HG03025 (cell line): Measurements from ENCODE around the gene BRS3.
"Not testable (repeated sequence)": the region's sequence is repeated elsewhere in the genome, so short reads cannot be mapped to it uniquely, and the experiment has no call there.

Experiments
- ATAC-seq: cut with Tn5 transposase; IDR thresholded peaks from one replicate; pipeline ENCODE4 v1.9.1; 2021; ENCODE audit warnings: mild to moderate bottlenecking, moderate library complexity; ENCODE audit not compliant: unreplicated experiment, low FRiP score

Gene BRS3

GRCh38 chrX:136487647-136488046 is at the start of gene BRS3:
BRS3 (plus strand) TSS chrX:136487947; CDS start chrX:136488115, 168 bp downstream.
- ATAC-seq, result no peak

- ATAC-seq, result no peak
Measured at GRCh38 chrX:136438192-136438591, 49.6 kb upstream of the BRS3 start.

- not testable (repeated sequence) for ATAC-seq
Measured at GRCh38 chrX:136445674-136446073, 42.1 kb upstream of the BRS3 start.

DNA sequence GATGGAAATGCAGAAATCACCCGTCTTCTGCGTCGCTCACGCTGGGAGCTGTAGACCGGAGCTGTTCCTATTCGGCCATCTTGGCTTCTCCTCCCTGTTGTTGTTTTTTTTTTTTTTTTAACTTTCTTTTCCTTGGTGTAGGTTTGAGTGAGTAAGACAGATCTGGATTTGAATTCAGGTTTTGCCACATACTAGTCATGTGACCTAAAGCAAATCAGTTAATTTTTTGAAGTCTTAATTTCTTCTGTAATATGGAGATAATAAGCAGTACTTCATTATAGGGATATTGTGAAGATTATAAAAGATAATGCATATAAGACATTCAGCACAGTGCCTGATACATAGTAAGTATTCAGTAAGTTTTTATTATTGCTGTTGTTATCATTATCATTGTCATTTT is 41.5 kb upstream of the BRS3 start:
- ATAC-seq, result no peak

DNA sequence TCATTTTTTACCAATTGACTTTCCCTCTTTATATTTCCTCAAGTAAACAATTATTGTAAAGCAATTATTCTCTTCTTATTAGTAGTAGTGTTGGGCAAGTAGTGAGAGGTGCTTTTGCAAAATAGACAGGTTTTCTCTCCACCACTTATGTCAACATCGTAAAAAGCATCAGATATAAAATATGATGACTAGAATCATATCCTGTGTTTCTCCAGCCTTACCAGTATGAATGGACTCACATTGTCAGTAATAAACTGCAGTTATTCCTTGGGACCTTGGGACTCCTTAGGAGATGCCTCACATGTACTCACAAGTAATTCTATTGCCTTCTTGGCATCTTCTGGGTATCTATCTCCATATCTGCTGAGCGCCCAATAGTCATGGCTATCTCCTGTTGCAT is 40.4 kb upstream of the BRS3 start:
- no peak for ATAC-seq

GRCh38 chrX:136447968-136448367 is 39.8 kb upstream of the BRS3 start:
- ATAC-seq, result no peak

DNA sequence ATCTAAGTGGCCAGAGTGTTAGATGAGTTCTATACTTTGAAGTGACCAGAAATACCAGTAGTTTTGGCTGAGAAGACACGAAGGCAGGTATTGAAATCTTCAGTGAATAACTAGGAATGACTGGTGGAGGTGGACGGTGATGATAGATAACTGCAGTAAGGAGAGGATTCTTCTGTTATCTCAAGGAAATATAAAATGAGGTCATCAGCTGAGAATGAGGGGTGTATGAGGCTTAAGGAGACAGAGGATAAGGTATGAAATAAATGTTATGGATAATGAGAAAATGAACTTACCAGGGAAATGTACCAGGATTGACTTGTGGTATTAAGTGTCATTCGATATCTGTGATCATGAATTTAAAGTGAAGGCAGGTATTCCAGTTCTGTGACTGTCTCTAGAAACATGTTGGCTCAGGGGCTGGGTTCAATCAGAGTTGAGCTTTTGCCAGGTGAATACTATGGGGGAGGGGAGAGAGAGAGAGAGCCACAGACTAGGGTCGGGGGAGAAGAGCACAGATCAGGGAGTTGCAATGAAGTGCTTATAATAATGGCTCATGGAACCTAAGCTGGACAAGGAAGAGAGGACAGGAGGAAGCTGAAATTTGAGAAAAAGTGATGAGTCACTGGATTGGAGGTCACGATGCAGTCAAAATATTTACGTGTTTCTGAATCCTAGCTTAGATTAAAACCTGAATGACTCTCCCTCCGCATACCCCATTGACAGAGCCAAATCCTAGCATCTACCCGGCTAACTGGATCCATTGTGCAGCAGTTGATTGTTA is 37.5 kb upstream of the BRS3 start:
- no peak for ATAC-seq

DNA sequence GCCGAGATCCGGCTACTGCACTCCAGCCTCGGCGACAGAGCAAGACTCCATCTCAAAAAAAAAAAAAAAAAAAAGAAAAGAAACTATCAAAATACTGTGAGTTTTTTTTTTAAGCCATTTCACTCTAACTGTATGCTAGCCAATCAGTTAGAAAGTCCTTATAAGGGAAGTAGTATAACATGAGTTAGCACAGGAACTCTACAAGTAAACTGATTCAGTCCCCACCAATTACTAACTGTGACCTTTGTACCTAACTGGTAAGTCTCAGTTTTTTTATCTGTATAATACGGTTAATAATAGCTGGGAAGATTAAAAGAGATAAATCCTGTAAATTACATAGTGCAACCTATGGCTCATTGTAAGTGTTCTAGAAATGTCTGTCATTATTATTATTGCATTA is 35.1 kb upstream of the BRS3 start:
- ATAC-seq, result no peak

- ATAC-seq, result no peak
Measured at GRCh38 chrX:136453114-136453513, 34.6 kb upstream of the BRS3 start.

- ATAC-seq, result no peak
Measured at GRCh38 chrX:136453771-136454170, 34.0 kb upstream of the BRS3 start.

- no peak for ATAC-seq
Measured at GRCh38 chrX:136456133-136456532, 31.6 kb upstream of the BRS3 start.

DNA sequence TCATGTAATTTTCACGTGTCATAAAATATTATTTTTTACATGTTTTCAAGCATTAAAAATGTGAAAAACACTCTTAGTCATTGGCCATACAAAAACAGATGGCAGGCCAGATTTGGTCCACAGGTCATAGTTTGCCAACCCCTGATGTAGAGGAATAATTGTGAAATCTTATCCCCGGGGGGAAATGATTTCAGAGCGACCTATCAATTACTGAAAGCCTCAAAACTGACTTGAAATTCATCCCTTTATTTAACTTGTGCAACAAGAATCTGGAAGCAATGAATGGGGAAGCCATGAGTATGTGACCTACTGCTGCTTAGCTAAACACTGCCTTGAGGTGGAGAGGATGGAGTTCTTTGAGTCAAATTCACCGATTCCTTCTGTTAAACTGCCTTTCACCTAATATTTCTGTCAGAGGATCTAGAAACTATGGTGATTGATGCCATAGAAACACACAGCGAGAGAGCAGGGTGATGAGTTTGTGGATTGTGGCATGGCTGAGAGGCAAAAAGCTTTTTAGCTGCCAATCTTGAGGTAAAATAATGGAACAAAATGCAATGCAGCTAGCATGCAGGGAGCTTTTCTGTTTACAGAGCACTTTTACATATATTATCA is 30.3 kb upstream of the BRS3 start:
- ATAC-seq, result no peak

GRCh38 chrX:136464589-136464988 is 23.2 kb upstream of the BRS3 start:
- no peak for ATAC-seq

- no peak for ATAC-seq
Measured at GRCh38 chrX:136467303-136467702, 20.4 kb upstream of the BRS3 start.

GRCh38 chrX:136468391-136469103 is 19.2 kb upstream of the BRS3 start:
- ATAC-seq, result no peak

GRCh38 chrX:136473663-136474062 is 14.1 kb upstream of the BRS3 start:
- ATAC-seq, result no peak

- no peak for ATAC-seq
Measured at GRCh38 chrX:136475236-136475635, 12.5 kb upstream of the BRS3 start.

DNA sequence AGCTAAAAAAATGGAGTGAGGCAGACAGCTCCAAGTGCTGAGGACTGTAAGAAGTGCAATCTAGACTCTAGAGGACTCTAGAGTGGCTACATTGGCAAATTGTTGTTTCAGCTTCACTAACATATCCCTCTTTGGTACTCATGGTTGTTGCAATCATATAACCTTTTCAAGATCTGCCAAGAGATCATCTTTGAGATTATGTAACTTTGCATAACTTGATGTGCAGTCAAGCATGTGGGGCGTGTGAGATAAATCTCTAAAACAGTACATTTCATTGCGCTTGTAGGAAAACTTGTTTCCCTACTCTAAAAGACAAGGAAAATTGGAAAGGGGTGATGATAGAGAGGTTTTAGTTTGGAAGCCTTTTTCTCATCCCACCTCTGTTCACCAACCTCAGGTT is 11.2 kb upstream of the BRS3 start:
- no peak for ATAC-seq

DNA sequence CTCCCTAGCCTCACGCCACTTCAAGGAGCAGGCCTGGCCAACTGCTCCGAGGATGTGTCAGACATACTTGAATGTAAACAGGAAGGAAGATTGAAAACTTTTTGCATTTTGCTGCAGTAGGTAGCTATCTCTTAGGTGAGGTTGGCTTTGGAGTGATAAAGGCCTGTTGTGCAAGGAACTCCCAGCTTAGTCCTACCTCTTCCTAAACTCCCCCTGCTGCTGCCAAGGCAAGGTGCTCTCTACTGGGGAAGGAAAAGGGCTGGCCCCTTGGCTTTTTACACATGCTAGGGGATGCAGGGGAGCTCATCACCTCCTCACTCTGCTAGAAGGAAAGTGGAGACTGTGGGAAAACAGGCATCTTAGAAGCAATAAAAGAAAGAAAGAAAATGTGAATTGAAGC is 10.7 kb upstream of the BRS3 start:
- ATAC-seq, result no peak

DNA sequence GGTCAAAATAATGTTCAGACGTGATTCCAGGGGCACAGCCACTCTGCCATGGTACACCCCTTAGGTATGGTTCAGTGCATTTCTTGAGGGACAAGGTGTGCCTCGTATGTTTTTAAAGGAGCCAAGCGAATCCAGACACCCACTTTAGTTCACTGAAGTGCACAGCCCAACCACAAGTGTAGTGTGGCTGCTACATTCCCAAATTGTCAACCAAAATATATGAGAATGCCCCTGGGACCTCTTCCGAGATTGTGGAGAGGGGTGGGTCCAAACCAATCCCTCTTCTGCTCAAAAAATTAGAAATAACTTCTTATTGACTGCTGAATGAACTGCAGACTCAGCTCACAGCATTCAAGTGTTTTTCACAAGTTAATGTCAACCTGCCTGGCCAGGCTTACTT is 7.4 kb upstream of the BRS3 start:
- ATAC-seq, result no peak

DNA sequence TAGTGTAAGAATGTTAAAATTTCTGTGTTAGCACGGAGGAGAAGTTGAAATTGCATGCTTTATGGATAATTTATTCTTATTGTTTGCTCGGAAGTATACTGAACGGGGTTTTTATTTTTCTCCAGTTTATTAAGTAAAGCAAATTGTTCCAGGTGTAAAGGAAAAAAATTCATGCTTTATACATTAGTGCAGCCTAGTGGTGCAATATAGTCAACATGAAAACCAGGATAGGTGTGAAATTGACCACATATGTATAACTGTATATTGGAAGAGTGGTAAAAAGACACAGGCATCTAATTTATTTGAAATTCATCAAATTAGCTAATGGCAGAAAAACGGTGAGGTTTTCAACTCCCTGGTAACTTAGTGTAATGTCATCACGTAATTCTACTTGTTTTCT is 959 bp downstream of the BRS3 start:
- no peak for ATAC-seq

GRCh38 chrX:136491832-136492231 is 4.1 kb downstream of the BRS3 start:
- ATAC-seq, result no peak
